ENCODE results near the gene PRR29.

Gene PRR29

GRCh38 chr17:63998050-63998720 lies at the start of gene PRR29:
Gene PRR29, plus strand, starts transcription at chr17:63998351. Its CDS starts 14 bp downstream, at chr17:63998365.
- TF ChIP-seq, protein P1, sequence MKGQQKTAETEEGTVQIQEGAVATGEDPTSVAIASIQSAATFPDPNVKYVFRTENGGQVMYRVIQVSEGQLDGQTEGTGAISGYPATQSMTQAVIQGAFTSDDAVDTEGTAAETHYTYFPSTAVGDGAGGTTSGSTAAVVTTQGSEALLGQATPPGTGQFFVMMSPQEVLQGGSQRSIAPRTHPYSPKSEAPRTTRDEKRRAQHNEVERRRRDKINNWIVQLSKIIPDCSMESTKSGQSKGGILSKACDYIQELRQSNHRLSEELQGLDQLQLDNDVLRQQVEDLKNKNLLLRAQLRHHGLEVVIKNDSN (IDR thresholded peaks at IDR 0.05): no peak
- peak; percentile 73 for TF ChIP-seq ZBTB7A (IDR thresholded peaks at IDR 0.05; ENCODE audit: low read depth)
- no peak for TF ChIP-seq FOXM1 (IDR thresholded peaks at IDR 0.05; ENCODE audit: borderline replicate concordance, low read depth)
- TF ChIP-seq NFIC (IDR thresholded peaks at IDR 0.05): no peak
- TF ChIP-seq YY1 (IDR thresholded peaks at IDR 0.05; ENCODE audit: low read depth): peak; percentile 72; the same call in 1 of the 2 replicates

GRCh38 chr17:63948521-63948920 lies 49.6 kb upstream of the PRR29 start:
- TF ChIP-seq CREB1 (IDR thresholded peaks at IDR 0.05; ENCODE audit: low read depth) (no peak), TCF12 (IDR thresholded peaks at IDR 0.05; ENCODE audit: low read depth) (no peak)

- TF ChIP-seq YY1 (IDR thresholded peaks at IDR 0.05; ENCODE audit: low read depth) (no peak), RAD21 (IDR thresholded peaks at IDR 0.05; ENCODE audit: low read depth) (no peak), CEBPB (IDR thresholded peaks at IDR 0.05) (no peak), NFIC (IDR thresholded peaks at IDR 0.05) (no peak), ZBTB7A (IDR thresholded peaks at IDR 0.05; ENCODE audit: low read depth) (no peak), CREB1 (IDR thresholded peaks at IDR 0.05; ENCODE audit: low read depth) (no peak), EGR1 (IDR thresholded peaks at IDR 0.05) (no peak), TCF12 (IDR thresholded peaks at IDR 0.05; ENCODE audit: low read depth) (no peak), TEAD4 (IDR thresholded peaks at IDR 0.05) (no peak), REST (IDR thresholded peaks at IDR 0.05; ENCODE audit: low read depth) (no peak), FOXM1 (IDR thresholded peaks at IDR 0.05; ENCODE audit: borderline replicate concordance, low read depth) (no peak), TAF1 (IDR thresholded peaks at IDR 0.05; ENCODE audit: low read depth) (no peak), EP300 (IDR thresholded peaks at IDR 0.05; ENCODE audit: borderline replicate concordance) (no peak)
- TF ChIP-seq, protein P2, sequence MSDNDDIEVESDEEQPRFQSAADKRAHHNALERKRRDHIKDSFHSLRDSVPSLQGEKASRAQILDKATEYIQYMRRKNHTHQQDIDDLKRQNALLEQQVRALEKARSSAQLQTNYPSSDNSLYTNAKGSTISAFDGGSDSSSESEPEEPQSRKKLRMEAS (IDR thresholded peaks at IDR 0.05): no peak
- TF ChIP-seq, protein P1 (IDR thresholded peaks at IDR 0.05): no peak
Observed at GRCh38 chr17:63949576-63950250, 48.4 kb upstream of the PRR29 start.

DNA sequence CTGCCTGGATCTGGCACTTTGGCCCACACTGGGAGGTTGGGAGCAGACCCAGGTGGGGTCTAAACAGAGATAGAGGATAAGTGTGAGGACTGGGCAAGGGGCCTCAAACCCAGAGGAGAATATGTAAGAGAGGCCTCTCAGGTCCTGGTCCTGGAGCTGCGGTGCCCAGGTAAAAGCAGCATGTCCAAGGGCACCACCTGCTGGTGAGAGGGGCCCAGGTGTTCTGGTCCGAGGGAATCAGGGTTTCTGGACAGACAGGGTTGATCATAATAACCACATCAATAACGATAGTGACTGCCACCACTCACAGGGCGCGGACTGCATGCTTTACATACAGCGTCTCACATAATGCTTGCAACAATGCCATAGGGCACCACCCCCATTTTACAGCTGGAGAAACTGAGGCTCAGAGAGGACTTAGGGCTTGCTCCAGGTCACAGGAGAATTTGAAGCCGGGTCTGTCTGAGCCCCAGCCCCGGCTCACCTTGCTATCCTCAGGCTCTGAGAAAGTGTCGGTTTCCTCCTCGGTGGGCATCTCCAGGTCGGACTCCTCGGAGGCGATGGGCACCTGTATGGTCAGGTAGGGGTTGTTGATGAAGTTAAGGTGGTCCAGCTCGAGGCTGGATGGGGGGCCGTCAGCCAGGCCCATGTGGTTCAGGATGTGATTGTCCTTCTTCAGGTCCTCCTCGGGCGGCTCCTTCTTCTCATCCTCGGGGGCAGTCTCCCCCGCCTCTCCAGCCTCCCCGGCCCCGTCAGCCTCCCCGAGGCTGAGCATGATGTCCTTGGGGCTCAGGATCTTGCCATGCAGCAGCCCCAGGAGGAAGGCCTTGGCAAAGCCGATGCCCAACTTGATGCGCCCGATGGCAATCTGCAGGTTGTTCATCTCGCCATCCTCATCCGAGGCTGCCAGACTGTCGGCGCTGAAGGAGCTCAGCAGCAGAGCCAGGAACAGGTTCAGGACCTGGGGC lies 46.9 kb upstream of the PRR29 start:
- TF ChIP-seq RAD21 (IDR thresholded peaks at IDR 0.05; ENCODE audit: low read depth): peak; percentile 65
- TF ChIP-seq, protein P2 (IDR thresholded peaks at IDR 0.05): no peak
- TF ChIP-seq REST (IDR thresholded peaks at IDR 0.05; ENCODE audit: low read depth): no peak
- TF ChIP-seq TEAD4 (IDR thresholded peaks at IDR 0.05): no peak

DNA sequence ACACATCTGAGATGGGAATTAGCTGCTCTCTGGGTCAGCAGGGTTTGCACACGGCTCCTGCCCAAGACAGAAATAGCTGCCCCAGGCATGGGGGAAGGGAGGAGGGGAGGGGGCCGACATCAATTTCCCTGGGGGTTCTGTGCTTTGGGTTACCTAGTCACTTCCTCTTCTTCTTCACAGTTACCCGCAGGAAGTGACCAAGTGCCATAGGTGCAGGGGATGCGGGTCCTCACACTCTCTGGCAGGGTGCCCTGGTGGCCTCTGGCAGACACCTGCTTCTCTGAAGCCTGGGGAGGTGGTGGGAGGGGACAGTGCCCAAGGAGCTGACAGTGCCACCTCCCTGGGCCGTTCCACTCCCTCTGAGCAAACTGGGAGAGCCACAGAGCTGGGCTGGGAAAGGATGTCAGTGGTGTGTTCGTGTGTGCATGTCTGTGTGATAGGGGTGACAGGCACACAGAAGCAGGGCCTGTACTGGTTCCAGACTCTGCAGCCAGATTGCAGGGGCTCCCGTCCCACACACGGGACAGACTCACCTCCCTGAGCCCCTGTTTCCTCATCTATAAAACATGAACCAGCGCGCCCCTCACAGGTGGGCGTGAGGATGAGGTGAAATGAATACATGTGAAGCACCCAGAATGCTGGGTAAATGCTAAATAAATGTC lies 43.6 kb upstream of the PRR29 start:
- no peak for TF ChIP-seq TAF1 (IDR thresholded peaks at IDR 0.05; ENCODE audit: low read depth)
- TF ChIP-seq REST (IDR thresholded peaks at IDR 0.05; ENCODE audit: low read depth): no peak
- TF ChIP-seq CREB1 (IDR thresholded peaks at IDR 0.05; ENCODE audit: low read depth): no peak
- TF ChIP-seq YY1 (IDR thresholded peaks at IDR 0.05; ENCODE audit: low read depth): no peak
- TF ChIP-seq EGR1 (IDR thresholded peaks at IDR 0.05): no peak
- TF ChIP-seq, protein P2 (IDR thresholded peaks at IDR 0.05): no peak
- TF ChIP-seq FOXM1 (IDR thresholded peaks at IDR 0.05; ENCODE audit: borderline replicate concordance, low read depth): no peak
- TF ChIP-seq CEBPB (IDR thresholded peaks at IDR 0.05): no peak
- no peak for TF ChIP-seq ZBTB7A (IDR thresholded peaks at IDR 0.05; ENCODE audit: low read depth)
- TF ChIP-seq, protein P1 (IDR thresholded peaks at IDR 0.05): no peak
- TF ChIP-seq TCF12 (IDR thresholded peaks at IDR 0.05; ENCODE audit: low read depth): no peak
- no peak for TF ChIP-seq TEAD4 (IDR thresholded peaks at IDR 0.05)
